ENCODE data around the gene RAB36. TPM values are rescaled to one million over a fixed set of nuclear protein-coding genes. Genes with fewer than 3 reads are reported as not detected.

RAB36 gene
- total RNA-seq, 1 experiment from 2014 or later: 1.4 TPM

DNA sequence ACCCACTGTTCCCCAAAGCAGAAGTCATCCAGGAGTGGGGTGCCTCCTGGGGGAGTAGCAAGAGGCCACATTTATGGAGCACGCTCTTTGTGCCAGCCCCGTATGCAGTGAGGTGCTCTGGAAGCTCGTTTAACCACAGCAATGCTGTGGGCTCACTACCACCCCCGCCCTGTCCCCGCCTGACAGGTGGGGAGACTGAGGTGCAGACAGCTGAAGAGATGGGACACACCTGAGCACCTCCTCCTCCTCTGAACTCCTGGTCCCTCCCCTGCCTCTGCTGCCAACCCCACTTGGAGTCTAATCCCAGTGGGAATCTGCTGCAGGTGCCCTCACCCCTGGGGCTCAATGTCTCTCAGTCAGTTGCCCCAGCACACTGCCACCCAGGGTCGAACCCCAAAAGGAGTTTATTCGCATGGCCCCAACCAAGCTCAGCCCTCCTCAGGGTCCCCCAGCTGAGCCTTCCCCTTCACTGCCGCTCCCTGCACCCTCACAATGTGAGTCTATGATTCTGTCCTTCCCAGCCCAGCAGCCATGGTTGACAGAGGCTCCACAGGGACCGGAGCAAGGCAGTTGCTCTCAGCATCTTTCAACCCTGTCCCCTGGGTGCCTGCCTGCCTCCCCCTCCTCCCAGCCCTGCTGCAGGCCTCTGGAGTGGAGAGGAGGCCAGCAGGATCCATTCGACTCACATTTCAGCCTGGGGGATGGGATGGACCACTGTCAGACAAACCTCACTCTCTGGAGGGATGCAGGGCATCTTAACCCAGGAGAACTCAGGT is 21.8 kb downstream of the RAB36 start:
- Histone ChIP-seq H3K9me3 (ENCODE audit: control insufficient read depth, low read depth, low read length) (no peaks in the 10 kb centered on the region), H3K23me2 (ENCODE audit: insufficient read length, low read depth, low read length, poor library complexity, severe bottlenecking) (no peaks in the 10 kb centered on the region), H3K4me2 (ENCODE audit: insufficient read depth, insufficient read length, low read length) (no peak overlapping the region), H4K91ac (ENCODE audit: insufficient read length, low read depth, low read length) (no peak overlapping the region), H3T11ph (ENCODE audit: low read length) (no peak overlapping the region), H3K79me1 (ENCODE audit: insufficient read depth, low read depth, low read length, poor library complexity, severe bottlenecking) (no peaks in the 10 kb centered on the region), H3K18ac (ENCODE audit: insufficient read length, low read depth, low read length) (no peak overlapping the region), H3K23ac (ENCODE audit: insufficient read length, low read depth, low read length) (no peak overlapping the region), H2AK5ac (ENCODE audit: insufficient read length, low read length) (no peak overlapping the region), H2AFZ (ENCODE audit: low read length) (no peak overlapping the region), H3K27me3 (ENCODE audit: insufficient read depth, low read length) (no peaks in the 10 kb centered on the region), H2BK20ac (ENCODE audit: low read depth, low read length, poor library complexity, severe bottlenecking) (no peak overlapping the region), H3K27ac (ENCODE audit: insufficient read length, low read depth, low read length) (no peak overlapping the region), H3K4me1 (ENCODE audit: insufficient read depth, low read length) (no peaks in the 10 kb centered on the region; the same call in 1 of the 2 replicates), H3K79me2 (ENCODE audit: insufficient read depth, low read length) (no peaks in the 10 kb centered on the region), H4K20me1 (ENCODE audit: control insufficient read depth, insufficient read depth, insufficient read length) (no peaks in the 10 kb centered on the region), H2BK12ac (ENCODE audit: insufficient read length, low read depth, low read length) (no peak overlapping the region), H2BK120ac (ENCODE audit: low read depth, low read length, poor library complexity, severe bottlenecking) (no peak overlapping the region), H3K14ac (ENCODE audit: insufficient read depth, low read length) (no peak overlapping the region), H4K8ac (replicated peaks; ENCODE audit: insufficient read length, low read depth, low read length) (no peak overlapping the region), H3K9ac (ENCODE audit: extremely low read depth, insufficient read length, low read length) (no peak overlapping the region), H4K5ac (ENCODE audit: insufficient read length, low read depth, low read length) (no peak overlapping the region), H3K4ac (ENCODE audit: low read depth, low read length) (no peak overlapping the region), H3K56ac (ENCODE audit: insufficient read length, low read depth, low read length) (no peak overlapping the region), H2BK5ac (ENCODE audit: insufficient read length, low read length) (no peak overlapping the region), H2BK15ac (ENCODE audit: low read depth, low read length) (no peak overlapping the region)
- TF ChIP-seq, protein P1, sequence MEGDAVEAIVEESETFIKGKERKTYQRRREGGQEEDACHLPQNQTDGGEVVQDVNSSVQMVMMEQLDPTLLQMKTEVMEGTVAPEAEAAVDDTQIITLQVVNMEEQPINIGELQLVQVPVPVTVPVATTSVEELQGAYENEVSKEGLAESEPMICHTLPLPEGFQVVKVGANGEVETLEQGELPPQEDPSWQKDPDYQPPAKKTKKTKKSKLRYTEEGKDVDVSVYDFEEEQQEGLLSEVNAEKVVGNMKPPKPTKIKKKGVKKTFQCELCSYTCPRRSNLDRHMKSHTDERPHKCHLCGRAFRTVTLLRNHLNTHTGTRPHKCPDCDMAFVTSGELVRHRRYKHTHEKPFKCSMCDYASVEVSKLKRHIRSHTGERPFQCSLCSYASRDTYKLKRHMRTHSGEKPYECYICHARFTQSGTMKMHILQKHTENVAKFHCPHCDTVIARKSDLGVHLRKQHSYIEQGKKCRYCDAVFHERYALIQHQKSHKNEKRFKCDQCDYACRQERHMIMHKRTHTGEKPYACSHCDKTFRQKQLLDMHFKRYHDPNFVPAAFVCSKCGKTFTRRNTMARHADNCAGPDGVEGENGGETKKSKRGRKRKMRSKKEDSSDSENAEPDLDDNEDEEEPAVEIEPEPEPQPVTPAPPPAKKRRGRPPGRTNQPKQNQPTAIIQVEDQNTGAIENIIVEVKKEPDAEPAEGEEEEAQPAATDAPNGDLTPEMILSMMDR (conservative IDR thresholded peaks at IDR 0.05): no peak
- Mint-ChIP-seq H3K4me1 (peaks cover 7 to 31% of the 10 kb centered on the region in 2 experiments), H3K36me3 (ENCODE audit: insufficient read depth in 1 of 3, low read depth in 3 of 3) (no peaks in the 10 kb centered on the region; a peak in 1 of 7 replicates), H3K9me3 (no peaks in the 10 kb centered on the region), H3K4me3 (no peak overlapping the region), H3K27me3 (ENCODE audit: low read depth) (peaks cover 12% of the 10 kb centered on the region), H3K27ac (peak overlapping the region in 1 of 3 experiments; percentile 61; a peak in 1 of 7 replicates)
- DNase-seq: no peak
- WGBS (ENCODE audit: extremely low coverage, insufficient read length, low lambda C conversion rate): no CpG with 5 or more reads among the region's 10 CpGs
